Measurements from ENCODE around the gene NCEH1.

NCEH1 gene

DNA sequence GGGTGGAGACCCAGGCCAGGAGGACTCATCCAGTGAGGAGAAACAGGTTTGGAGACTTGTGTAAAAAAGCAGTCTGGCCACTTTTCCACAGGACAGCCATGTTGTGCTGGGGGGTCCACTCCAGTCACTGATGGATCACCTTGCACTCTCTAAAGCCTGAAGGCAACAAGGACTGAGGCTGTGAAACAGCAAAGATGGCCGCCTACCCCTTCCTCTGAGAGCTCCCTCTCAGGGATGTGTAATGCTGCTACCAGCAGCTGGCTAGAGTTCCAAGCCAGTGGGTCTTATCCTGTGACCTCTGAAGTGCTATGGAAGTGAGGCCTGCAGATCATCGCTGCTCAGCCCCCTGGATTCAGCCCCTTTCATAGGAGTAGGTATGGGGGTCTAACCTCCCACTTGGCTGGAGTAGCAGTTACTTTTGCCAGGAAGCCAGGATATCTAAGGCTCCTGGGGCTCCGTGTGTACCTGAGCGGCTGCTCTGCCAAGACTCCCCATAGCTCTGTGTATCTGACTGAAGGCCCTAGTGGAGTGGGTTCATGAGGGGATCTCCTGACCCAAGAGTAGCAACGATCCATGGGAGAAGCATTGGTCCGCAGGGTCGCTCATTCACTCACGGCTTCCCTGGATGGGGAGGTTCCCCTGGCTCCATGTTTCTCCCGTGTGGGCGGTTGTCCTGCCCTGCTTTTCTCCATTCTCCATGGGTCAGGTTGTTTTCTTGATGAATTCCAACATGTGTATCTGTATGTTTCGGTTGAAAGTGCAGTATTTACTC lies 117.8 kb downstream of the NCEH1 start:
- H3K4me3 ChIP-seq (ENCODE audit: low read length) = no peak overlapping the region
- TF ChIP-seq ZNF274 (IDR thresholded peaks at IDR 0.05; ENCODE audit: low read depth, low read length) = no peak

DNA sequence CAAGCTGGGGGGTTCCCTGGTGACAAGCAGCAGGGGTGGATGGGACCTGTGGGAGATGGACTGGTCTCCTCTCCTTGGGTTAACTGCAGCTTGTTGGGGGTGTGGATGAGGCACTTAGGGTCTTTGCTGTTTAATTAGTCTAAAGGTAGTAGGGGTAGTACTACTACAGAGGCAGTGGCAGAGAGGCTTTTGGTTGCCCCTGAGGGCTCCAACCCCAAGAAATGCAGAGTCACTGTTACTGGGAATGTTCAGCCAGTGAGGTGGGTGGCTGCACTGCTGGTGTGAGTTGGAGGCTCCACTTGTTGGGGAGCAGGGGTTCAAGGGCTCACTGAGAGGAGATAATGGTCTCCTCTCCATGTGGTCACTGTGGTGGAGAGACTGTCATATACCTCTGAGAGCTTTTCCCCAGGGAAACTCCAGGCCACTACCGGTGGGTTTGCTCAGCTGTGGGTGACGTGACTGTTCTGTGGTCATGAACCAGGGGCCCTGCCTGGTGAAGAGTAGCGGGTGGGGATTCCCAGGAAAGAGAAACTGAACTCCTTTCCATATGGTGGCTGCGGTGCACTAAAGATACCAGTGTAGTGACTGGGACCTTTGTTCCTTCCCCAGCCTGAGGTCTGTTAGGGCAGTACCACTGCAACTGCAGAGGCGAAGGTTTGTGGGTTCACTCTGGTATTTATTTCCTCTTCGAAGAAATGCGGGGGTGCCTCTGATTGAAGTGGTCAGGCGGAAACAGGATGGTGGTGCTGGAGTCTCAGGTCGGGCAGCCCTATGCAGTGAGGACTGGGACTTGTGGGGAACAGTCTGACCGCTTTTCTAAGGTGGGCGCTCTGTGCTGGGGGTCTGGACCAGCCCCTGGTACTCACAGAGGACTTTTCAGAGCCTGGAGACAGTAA lies 118.7 kb downstream of the NCEH1 start:
- H3K4me3 ChIP-seq (ENCODE audit: low read length) = no peak overlapping the region; the same call in 1 of the 2 replicates
- TF ChIP-seq ZNF274 (IDR thresholded peaks at IDR 0.05; ENCODE audit: low read depth, low read length) = no peak

- TF ChIP-seq ZNF274 (IDR thresholded peaks at IDR 0.05; ENCODE audit: low read depth, low read length) = no peak
- H3K4me3 ChIP-seq (ENCODE audit: low read length) = no peak overlapping the region
These were observed 119.7 kb downstream of the NCEH1 start for GRCh38 chr3:172591125-172591605.

GRCh38 chr3:172586436-172586835 lies 124.4 kb downstream of the NCEH1 start:
- no peak for TF ChIP-seq ZNF274 (IDR thresholded peaks at IDR 0.05; ENCODE audit: low read depth, low read length)
- H3K4me3 ChIP-seq (ENCODE audit: low read length) = no peak overlapping the region

DNA sequence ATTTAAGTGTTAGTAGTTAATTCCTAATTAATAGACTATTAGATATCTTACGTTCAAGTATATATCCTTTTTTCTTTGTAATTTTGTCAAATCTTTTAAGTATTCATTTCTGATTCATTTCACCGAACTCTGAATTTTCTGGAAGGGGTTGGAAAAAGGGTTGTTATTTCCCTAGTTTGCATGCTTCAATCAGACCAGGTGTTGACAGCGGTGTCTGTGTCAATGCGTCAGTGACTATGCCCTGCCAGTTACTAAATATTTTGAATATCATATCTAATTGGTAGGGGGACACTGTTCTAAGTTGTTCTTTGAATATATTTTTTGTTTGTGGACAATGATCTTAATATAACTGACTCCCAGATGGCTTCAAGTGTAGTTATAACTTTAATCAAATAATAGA lies 124.9 kb downstream of the NCEH1 start:
- H3K4me3 ChIP-seq (ENCODE audit: low read length) = no peak overlapping the region
- no peak for TF ChIP-seq ZNF274 (IDR thresholded peaks at IDR 0.05; ENCODE audit: low read depth, low read length)

- H3K4me3 ChIP-seq (ENCODE audit: low read length) = no peak overlapping the region
- TF ChIP-seq ZNF274 (IDR thresholded peaks at IDR 0.05; ENCODE audit: low read depth, low read length) = no peak
These were observed 128.2 kb downstream of the NCEH1 start for GRCh38 chr3:172582712-172583111.

GRCh38 chr3:172581757-172582166 lies 129.1 kb downstream of the NCEH1 start:
- no peak overlapping the region for H3K4me3 ChIP-seq (ENCODE audit: low read length)
- TF ChIP-seq ZNF274 (IDR thresholded peaks at IDR 0.05; ENCODE audit: low read depth, low read length) = no peak

DNA sequence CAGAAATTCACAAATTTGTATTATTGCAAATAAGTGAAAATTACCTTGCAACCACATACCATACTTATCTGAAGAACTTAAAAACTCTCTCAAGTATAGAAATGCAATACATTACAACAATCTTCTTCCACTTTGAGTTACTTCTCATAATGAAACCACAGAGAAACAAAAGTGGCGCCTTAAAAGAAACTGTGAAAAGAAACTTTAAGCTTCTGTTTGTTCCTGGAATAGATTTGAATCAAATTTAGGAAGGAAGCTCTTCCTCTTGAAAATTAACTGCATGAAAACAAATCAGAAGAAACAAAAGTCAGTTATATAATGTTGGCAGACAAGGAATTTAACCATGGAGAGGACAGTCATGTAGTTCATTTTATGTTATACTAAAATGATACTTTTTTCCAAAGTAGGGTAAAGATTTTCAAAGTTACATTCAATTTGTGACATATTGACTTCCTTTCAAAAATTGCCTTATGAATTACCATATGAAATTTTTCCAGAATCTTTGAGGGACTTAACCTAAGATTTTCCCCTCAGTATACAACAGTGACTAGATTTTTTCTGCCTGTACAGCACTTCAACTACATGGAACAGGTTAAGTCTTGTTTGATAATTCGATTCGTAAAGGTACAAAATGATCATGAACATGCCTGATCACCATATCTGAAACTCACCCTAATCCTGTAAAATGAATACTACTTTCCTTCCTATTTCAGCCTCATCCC lies 130.0 kb downstream of the NCEH1 start:
- TF ChIP-seq ZNF274 (IDR thresholded peaks at IDR 0.05; ENCODE audit: low read depth, low read length) = no peak
- H3K4me3 ChIP-seq (ENCODE audit: low read length) = no peak overlapping the region

Data from GM08714 (cell line).